HCT116 (cell line): ENCODE data around the gene CAMTA2. TPM values are rescaled to one million over a fixed set of nuclear protein-coding genes. Genes with fewer than 3 reads are reported as not detected.

Experiments
- ATAC-seq: fragments of 200-7000 bp; cut with Tn5 transposase; 2 replicates; pipeline ENCODE4 v1.9.1; 2020; ENCODE audit warnings: mild to moderate bottlenecking, moderate library complexity
- BruUV-seq: library from RNA; stranded (reverse); fragments of 400-500 nt; replicated peaks from 2 replicates; lab custom pipeline; 2021; lab: Mats Ljungman, UMichigan
- CTCF ChIA-PET: fragments of 300-600 bp; sonication (Branson Sonifier 250); formaldehyde crosslinking; loops from one replicate; lab custom pipeline; 2021; ENCODE audit warnings: antibody characterized with exemption; lab: Charles Lee
- POLR2A ChIA-PET: fragments of 300-600, 350-600 bp; sonication (Branson Sonifier 250); formaldehyde crosslinking; loops from one replicate; lab custom pipeline; 2021; ENCODE audit warnings: antibody characterized with exemption; lab: Charles Lee
- RAD21 ChIA-PET, 2 experiments: fragments of 300-600 bp; sonication (Branson Sonifier 250); formaldehyde crosslinking; loops; one replicate each; lab custom pipeline; 2023; ENCODE audit warnings: low total read pairs in 2 of 2; ENCODE audit not compliant: uncharacterized antibody in 2 of 2, unreplicated experiment in 2 of 2, low non-redundant PET in 1 of 2; lab: Charles Lee
- DNase-seq: peaks from one replicate; pipeline ENCODE4 v3.0.0-alpha.2; 2010; ENCODE audit warnings: low read depth, low spot score
- H2AFZ ChIP-seq: fragments of 200-600 bp; shearing (Covaris generic), sonication (generic); 2 replicates; pipeline ENCODE4 v1.6.1; 2017; ENCODE audit warnings: low read depth, mixed run types, mixed read lengths, antibody characterized with exemption, low read length; ENCODE audit not compliant: poor library complexity, severe bottlenecking
- H3K27ac ChIP-seq: 2 replicates; pipeline ENCODE4 v1.5.1; 2012; ENCODE audit warnings: low read depth, low read length
- H3K27me3 ChIP-seq: fragments of 200-600 bp; sonication (generic); 2 replicates; pipeline ENCODE4 v1.6.1; 2016; ENCODE audit warnings: mixed run types, low read length, mixed read lengths; ENCODE audit not compliant: insufficient read depth
- H3K36me3 ChIP-seq, 2 experiments: fragments of 200-500 bp in 1 of 2; fragments of 200-600 bp in 1 of 2; sonication (Bioruptor generic) in 1 of 2; sonication (generic) in 1 of 2; 2 replicates each; pipeline versions ENCODE4 v1.5.1 to v1.6.1; 2014 to 2016; ENCODE audit warnings: low read length in 2 of 2, inconsistent platforms in 1 of 2, mixed read lengths in 1 of 2, mixed run types in 1 of 2; ENCODE audit not compliant: insufficient read depth in 2 of 2, control insufficient read depth in 1 of 2
- H3K4me1 ChIP-seq, 2 experiments: fragments of 200-600 bp in 1 of 2; sonication (generic) in 1 of 2; 2 replicates each; pipeline versions ENCODE4 v1.5.1 to v1.6.1; 2012 to 2017; ENCODE audit warnings: low read length in 2 of 2, inconsistent platforms in 1 of 2, mild to moderate bottlenecking in 1 of 2, mixed read lengths in 1 of 2, mixed run types in 1 of 2, moderate library complexity in 1 of 2; ENCODE audit not compliant: insufficient read depth in 2 of 2, control insufficient read depth in 1 of 2
- H3K4me2 ChIP-seq: fragments of 200-600 bp; sonication (generic); 2 replicates; pipeline ENCODE4 v1.6.1; 2017; ENCODE audit warnings: mixed run types, low read length, mixed read lengths
- H3K4me3 ChIP-seq, 2 experiments: fragments of 200-600 bp in 1 of 2; sonication (generic) in 1 of 2; replicated peaks in 1 of 2; 2 replicates each; pipeline ENCODE4 v1.5.1; 2011 to 2016; ENCODE audit warnings: low read length in 2 of 2, control low read depth in 1 of 2, low read depth in 1 of 2, mild to moderate bottlenecking in 1 of 2, mixed read lengths in 1 of 2, mixed run types in 1 of 2
- H3K79me2 ChIP-seq: fragments of 200-600 bp; sonication (generic); 2 replicates; pipeline ENCODE4 v1.6.1; 2017; ENCODE audit warnings: mild to moderate bottlenecking, mixed run types, low read length, moderate library complexity, mixed read lengths; ENCODE audit not compliant: insufficient read depth
- H3K9ac ChIP-seq: fragments of 200-600 bp; sonication (generic); 2 replicates; pipeline ENCODE4 v1.6.1; 2016; ENCODE audit warnings: low read length, mixed read lengths
- H3K9me2 ChIP-seq: fragments of 200-600 bp; sonication (generic), shearing (Covaris generic); 2 replicates; pipeline ENCODE4 v1.6.1; 2017; ENCODE audit warnings: mixed run types, mild to moderate bottlenecking, moderate library complexity; ENCODE audit not compliant: insufficient read depth
- H3K9me3 ChIP-seq, 2 experiments: fragments of 200-500 bp in 1 of 2; fragments of 200-600 bp in 1 of 2; sonication (Bioruptor generic) in 1 of 2; sonication (generic) in 1 of 2; 2 replicates each; pipeline ENCODE4 v1.6.1; 2014 to 2017; ENCODE audit warnings: low read length in 2 of 2, mixed read lengths in 2 of 2, inconsistent platforms in 1 of 2, low read depth in 1 of 2, mild to moderate bottlenecking in 1 of 2, mixed run types in 1 of 2, moderate library complexity in 1 of 2; ENCODE audit not compliant: control insufficient read depth in 1 of 2, insufficient read depth in 1 of 2
- H4K20me1 ChIP-seq: fragments of 200-600 bp; sonication (generic), shearing (Covaris generic); 2 replicates; pipeline ENCODE4 v1.6.1; 2017; ENCODE audit warnings: mixed run types, mild to moderate bottlenecking, moderate library complexity; ENCODE audit not compliant: insufficient read depth
- EGR1 ChIP-seq: IDR thresholded peaks from 2 replicates; pipeline ENCODE4 v1.6.1; 2012; ENCODE audit warnings: low read depth
- ELF1 ChIP-seq: IDR thresholded peaks from 2 replicates; pipeline ENCODE4 v1.6.1; 2012; ENCODE audit warnings: low read depth, borderline replicate concordance
- EZH2 ChIP-seq: fragments of 200-600 bp; sonication (generic); IDR thresholded peaks from 2 replicates; pipeline ENCODE4 v1.6.1; 2017; ENCODE audit warnings: antibody characterized with exemption, mixed run types
- EZH2phosphoT487 ChIP-seq: fragments of 200-600 bp; IDR thresholded peaks from 2 replicates; pipeline ENCODE4 v1.6.1; 2018; ENCODE audit warnings: antibody characterized with exemption, borderline replicate concordance
- RAD21 ChIP-seq: IDR thresholded peaks from 2 replicates; pipeline ENCODE4 v1.6.1; 2012; ENCODE audit warnings: low read depth, mild to moderate bottlenecking
- SIN3A ChIP-seq: IDR thresholded peaks from 2 replicates; pipeline ENCODE4 v1.6.1; 2012; ENCODE audit warnings: low read depth
- SP1 ChIP-seq: IDR thresholded peaks from 2 replicates; pipeline ENCODE4 v1.6.1; 2012; ENCODE audit warnings: low read depth
- YY1 ChIP-seq: IDR thresholded peaks from 2 replicates; pipeline ENCODE4 v1.6.1; 2011; ENCODE audit warnings: low read length, low read depth, moderate library complexity, mild to moderate bottlenecking; ENCODE audit not compliant: insufficient replicate concordance; ENCODE audit errors: extremely low read depth
- intact Hi-C: fragments of 100-400 bp; cut with micrococcal nuclease; formaldehyde crosslinking; loops from 2 replicates; pipeline ENCODE4 v1.10.0; 2022
- total RNA-seq: library from RNA; stranded (reverse); gene quantifications from one replicate; pipeline ENCODE4 v1.2.1, GENCODE V29; 2021; ENCODE audit not compliant: unreplicated experiment
- TF ChIP-seq, protein P1 (sequence below): IDR thresholded peaks from 2 replicates; pipeline ENCODE4 v1.6.1; 2012; ENCODE audit warnings: low read depth
- TF ChIP-seq, protein P2 (sequence below): IDR thresholded peaks from 2 replicates; pipeline ENCODE4 v1.6.1; 2012
- TF ChIP-seq, protein P3 (sequence below): IDR thresholded peaks from 2 replicates; pipeline ENCODE4 v1.6.1; 2012

The CAMTA2 gene
- total RNA-seq, 1 experiment from 2014 or later: 37.8 TPM

DNA sequence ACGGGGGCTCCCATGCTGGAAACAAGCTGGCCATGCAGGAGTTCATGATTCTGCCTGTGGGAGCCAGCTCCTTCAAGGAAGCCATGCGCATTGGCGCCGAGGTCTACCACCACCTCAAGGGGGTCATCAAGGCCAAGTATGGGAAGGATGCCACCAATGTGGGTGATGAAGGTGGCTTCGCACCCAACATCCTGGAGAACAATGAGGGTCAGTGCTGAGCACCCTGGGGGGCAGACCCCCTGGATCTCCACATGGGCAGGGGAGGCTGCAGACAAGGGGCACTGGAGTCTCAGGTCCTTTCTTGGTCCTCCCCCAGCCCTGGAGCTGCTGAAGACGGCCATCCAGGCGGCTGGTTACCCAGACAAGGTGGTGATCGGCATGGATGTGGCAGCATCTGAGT, 32.4 kb downstream of the CAMTA2 start:
- H3K4me1 ChIP-seq: peaks cover 13 to 30% of the 10 kb centered on the region in 2 experiments
- no peak overlapping the region for H3K4me3 ChIP-seq
- ChIA-PET POLR2A (interaction anchor here (4.6 kb wide), 1 partner anchor 12 kb away, joined by 27 read pairs; the partner anchor contains the start of gene SPAG7), RAD21 (interaction anchor here in 1 of 2 experiments (0.7 kb wide), 2 partner anchors 12 to 14 kb away, joined by 3 to 6 read pairs; no protein-coding TSS in a partner anchor), CTCF (interaction anchor here (1.6 kb wide), 1 partner anchor 45 kb away, joined by 3 read pairs; no protein-coding TSS in a partner anchor)
- H3K27ac ChIP-seq: no peak overlapping the region
- H3K79me2 ChIP-seq: peaks cover 9% of the 10 kb centered on the region; the same call in 1 of the 2 replicates
- no peak overlapping the region for H2AFZ ChIP-seq
- H3K9me3 ChIP-seq: no peaks in the 10 kb centered on the region
- no peak for ATAC-seq
- H3K4me2 ChIP-seq: no peak overlapping the region
- no peaks in the 10 kb centered on the region for H3K9me2 ChIP-seq
- intact Hi-C loops: no loop called here
- no peaks in the 10 kb centered on the region for H3K27me3 ChIP-seq
- TF ChIP-seq ELF1 (no peak), RAD21 (no peak), SIN3A (no peak), EZH2 (no peak), YY1 (no peak), EGR1 (no peak), SP1 (no peak), EZH2phosphoT487 (no peak)
- TF ChIP-seq, protein P1, sequence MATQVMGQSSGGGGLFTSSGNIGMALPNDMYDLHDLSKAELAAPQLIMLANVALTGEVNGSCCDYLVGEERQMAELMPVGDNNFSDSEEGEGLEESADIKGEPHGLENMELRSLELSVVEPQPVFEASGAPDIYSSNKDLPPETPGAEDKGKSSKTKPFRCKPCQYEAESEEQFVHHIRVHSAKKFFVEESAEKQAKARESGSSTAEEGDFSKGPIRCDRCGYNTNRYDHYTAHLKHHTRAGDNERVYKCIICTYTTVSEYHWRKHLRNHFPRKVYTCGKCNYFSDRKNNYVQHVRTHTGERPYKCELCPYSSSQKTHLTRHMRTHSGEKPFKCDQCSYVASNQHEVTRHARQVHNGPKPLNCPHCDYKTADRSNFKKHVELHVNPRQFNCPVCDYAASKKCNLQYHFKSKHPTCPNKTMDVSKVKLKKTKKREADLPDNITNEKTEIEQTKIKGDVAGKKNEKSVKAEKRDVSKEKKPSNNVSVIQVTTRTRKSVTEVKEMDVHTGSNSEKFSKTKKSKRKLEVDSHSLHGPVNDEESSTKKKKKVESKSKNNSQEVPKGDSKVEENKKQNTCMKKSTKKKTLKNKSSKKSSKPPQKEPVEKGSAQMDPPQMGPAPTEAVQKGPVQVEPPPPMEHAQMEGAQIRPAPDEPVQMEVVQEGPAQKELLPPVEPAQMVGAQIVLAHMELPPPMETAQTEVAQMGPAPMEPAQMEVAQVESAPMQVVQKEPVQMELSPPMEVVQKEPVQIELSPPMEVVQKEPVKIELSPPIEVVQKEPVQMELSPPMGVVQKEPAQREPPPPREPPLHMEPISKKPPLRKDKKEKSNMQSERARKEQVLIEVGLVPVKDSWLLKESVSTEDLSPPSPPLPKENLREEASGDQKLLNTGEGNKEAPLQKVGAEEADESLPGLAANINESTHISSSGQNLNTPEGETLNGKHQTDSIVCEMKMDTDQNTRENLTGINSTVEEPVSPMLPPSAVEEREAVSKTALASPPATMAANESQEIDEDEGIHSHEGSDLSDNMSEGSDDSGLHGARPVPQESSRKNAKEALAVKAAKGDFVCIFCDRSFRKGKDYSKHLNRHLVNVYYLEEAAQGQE: no peak
- TF ChIP-seq, protein P2, sequence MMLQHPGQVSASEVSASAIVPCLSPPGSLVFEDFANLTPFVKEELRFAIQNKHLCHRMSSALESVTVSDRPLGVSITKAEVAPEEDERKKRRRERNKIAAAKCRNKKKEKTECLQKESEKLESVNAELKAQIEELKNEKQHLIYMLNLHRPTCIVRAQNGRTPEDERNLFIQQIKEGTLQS: no peak
- TF ChIP-seq, protein P3, sequence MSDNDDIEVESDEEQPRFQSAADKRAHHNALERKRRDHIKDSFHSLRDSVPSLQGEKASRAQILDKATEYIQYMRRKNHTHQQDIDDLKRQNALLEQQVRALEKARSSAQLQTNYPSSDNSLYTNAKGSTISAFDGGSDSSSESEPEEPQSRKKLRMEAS: no peak
- H3K36me3 ChIP-seq: no peaks in the 10 kb centered on the region
- no peak overlapping the region for H3K9ac ChIP-seq
- no TSS peak for BruUV-seq
- H4K20me1 ChIP-seq: no peaks in the 10 kb centered on the region
- no peak for DNase-seq
